Measurements from ENCODE around the gene ZNF124. TPM values are rescaled to one million over a fixed set of nuclear protein-coding genes. Genes with fewer than 3 reads are reported as not detected.
"Not testable (repeated sequence)": the region's sequence is repeated elsewhere in the genome, so short reads cannot be mapped to it uniquely, and the experiment has no call there.

ZNF124 gene
- total RNA-seq, 4 donors from 2014 or later = 64.8 to 184 (median 143) TPM

DNA sequence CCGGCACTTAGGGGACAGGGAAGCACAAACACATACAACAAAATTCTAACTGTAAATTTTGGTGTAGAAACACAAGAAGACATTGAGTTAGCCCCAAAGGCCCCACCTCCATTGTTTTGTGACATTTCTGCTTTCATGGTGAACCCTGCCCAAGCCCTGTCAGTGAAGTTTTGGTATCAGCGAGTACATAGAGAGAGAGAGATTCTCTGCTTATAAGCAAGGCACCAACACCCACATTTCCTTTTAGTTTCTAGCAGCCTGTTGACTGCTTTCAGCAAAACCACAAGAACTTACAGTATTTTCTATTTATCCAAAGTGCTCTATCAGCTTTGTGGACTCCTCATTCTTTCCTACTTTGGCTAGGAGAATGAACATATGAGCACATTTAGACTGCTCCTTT is 24.0 kb downstream of the ZNF124 start:
- Histone ChIP-seq H3K27me3 (no peaks in the 10 kb centered on the region), H3K4me1 (no peaks in the 10 kb centered on the region), H3K4me3 (no peak overlapping the region), H3K36me3 (no peaks in the 10 kb centered on the region), H3K27ac (no peak overlapping the region), H3K9me3 (peaks cover 0 to 12% of the 10 kb centered on the region in 2 donors)
- intact Hi-C loops (cut with DNase I; ENCODE audit: low total_unique reads) = no loop called here
- DNase-seq = no peak
- TF ChIP-seq, protein P1, sequence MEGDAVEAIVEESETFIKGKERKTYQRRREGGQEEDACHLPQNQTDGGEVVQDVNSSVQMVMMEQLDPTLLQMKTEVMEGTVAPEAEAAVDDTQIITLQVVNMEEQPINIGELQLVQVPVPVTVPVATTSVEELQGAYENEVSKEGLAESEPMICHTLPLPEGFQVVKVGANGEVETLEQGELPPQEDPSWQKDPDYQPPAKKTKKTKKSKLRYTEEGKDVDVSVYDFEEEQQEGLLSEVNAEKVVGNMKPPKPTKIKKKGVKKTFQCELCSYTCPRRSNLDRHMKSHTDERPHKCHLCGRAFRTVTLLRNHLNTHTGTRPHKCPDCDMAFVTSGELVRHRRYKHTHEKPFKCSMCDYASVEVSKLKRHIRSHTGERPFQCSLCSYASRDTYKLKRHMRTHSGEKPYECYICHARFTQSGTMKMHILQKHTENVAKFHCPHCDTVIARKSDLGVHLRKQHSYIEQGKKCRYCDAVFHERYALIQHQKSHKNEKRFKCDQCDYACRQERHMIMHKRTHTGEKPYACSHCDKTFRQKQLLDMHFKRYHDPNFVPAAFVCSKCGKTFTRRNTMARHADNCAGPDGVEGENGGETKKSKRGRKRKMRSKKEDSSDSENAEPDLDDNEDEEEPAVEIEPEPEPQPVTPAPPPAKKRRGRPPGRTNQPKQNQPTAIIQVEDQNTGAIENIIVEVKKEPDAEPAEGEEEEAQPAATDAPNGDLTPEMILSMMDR (IDR thresholded peaks at IDR 0.05) = no peak
- TF ChIP-seq POLR2A (IDR thresholded peaks at IDR 0.05) = no peak

DNA sequence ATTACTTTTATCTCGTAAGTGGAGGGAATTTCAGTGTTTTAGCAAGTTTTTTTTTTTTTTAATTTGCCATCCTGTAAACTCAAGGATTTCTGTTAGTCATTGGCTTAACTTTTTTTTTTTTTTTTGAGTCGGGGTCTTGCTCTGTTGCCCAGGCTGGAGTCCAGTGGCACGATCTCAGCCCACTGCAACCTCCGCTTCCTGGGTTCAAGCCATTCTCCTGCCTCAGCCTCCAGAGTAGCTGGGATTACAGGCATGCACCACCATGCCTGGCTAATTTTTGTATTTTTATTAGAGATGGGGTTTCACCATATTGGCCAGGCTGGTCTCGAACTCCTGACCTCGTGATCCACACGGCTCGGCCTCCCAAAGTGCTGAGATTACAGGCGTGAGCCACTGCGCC is 24.7 kb downstream of the ZNF124 start:
- intact Hi-C loops (cut with DNase I; ENCODE audit: low total_unique reads) = not testable (repeated sequence)

DNA sequence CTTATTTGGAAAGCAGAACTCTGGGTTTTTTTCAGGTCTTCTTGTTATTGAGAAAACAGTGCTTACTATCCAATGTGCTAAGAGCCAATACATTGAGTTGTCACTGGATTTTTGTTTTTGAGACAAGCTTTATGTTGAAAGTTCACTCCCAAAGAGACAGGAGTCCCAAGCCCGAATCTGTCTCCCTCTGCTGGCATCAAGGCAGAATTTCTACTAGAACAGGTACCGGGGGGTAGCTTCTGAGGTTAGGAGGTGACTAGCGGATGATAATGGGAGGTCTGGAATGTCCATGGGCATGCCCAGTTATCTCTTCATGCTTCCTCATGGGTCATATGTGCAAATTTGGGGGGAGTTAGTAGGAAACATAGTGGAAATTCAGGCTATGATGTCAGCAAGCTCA is 25.1 kb downstream of the ZNF124 start:
- no peaks in the 10 kb centered on the region for H3K36me3 ChIP-seq
- TF ChIP-seq, protein P1 (IDR thresholded peaks at IDR 0.05) = no peak
- no peak for TF ChIP-seq POLR2A (IDR thresholded peaks at IDR 0.05)
- peaks cover 0 to 12% of the 10 kb centered on the region in 2 donors for H3K9me3 ChIP-seq
- H3K27me3 ChIP-seq = no peaks in the 10 kb centered on the region
- no peak overlapping the region for H3K27ac ChIP-seq
- no peaks in the 10 kb centered on the region for H3K4me1 ChIP-seq
- DNase-seq = no peak
- intact Hi-C loops (cut with DNase I; ENCODE audit: low total_unique reads) = no loop called here
- no peak overlapping the region for H3K4me3 ChIP-seq

More for the DNA sequence above, 24.7 kb downstream of the ZNF124 start:
- H3K4me1 ChIP-seq, H3K27ac ChIP-seq, H3K4me3 ChIP-seq, DNase-seq, H3K27me3 ChIP-seq, H3K36me3 ChIP-seq: not testable (repeated sequence)
- peaks cover 0 to 12% of the 10 kb centered on the region in 2 donors for H3K9me3 ChIP-seq

DNA sequence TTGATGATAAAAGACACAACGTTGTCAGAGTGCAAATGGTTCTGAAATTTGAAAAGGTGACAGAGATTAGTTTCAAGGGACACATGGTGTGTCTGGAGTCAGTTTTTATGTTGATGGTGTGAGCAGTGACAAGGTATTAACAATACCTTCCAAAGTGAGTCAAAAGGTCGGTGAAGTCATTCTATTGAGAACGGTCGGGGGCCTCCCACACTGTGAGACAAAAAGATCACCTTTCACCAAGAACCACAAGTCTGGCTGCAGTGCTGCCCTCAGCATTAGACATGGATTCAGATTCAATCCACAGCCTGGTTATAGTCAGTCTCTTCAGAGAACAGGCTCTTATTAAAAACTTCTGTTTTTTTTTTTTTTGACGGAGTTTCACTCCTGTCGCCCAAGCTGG is 26.5 kb downstream of the ZNF124 start:
- TF ChIP-seq, protein P1 (IDR thresholded peaks at IDR 0.05) = no peak
- no peak for TF ChIP-seq POLR2A (IDR thresholded peaks at IDR 0.05)
- H3K27ac ChIP-seq = no peak overlapping the region
- no peaks in the 10 kb centered on the region for H3K27me3 ChIP-seq
- intact Hi-C loops (cut with DNase I; ENCODE audit: low total_unique reads) = no loop called here
- no peak for DNase-seq
- H3K36me3 ChIP-seq = no peaks in the 10 kb centered on the region
- H3K4me3 ChIP-seq = no peak overlapping the region
- H3K9me3 ChIP-seq = peaks cover 0 to 18% of the 10 kb centered on the region in 2 donors
- H3K4me1 ChIP-seq = no peaks in the 10 kb centered on the region

DNA sequence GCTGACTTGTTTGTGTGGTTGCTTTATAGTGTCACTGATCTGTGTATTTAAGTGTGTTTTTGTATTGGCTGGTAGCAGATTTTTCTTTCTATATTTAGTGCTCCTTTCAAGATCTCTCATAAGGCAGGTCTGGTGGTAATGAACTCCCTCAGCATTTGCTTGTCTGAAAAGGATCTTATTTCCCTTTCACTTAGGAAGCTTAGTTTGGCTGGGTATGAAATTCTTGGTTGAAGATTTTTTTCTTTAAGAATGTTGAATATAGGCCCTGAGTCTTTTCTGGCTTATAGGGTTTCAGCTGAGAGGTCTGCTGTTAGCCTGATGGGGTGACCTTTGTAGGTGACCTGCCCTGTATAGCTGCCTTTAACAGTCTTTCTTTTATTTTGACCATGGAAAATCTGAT is 32.3 kb downstream of the ZNF124 start:
- H3K4me1 ChIP-seq; H3K36me3 ChIP-seq; H3K27me3 ChIP-seq; H3K27ac ChIP-seq; H3K4me3 ChIP-seq; intact Hi-C loops (cut with DNase I; ENCODE audit: low total_unique reads); DNase-seq: not testable (repeated sequence)
- peaks cover 0 to 52% of the 10 kb centered on the region in 2 donors for H3K9me3 ChIP-seq

DNA sequence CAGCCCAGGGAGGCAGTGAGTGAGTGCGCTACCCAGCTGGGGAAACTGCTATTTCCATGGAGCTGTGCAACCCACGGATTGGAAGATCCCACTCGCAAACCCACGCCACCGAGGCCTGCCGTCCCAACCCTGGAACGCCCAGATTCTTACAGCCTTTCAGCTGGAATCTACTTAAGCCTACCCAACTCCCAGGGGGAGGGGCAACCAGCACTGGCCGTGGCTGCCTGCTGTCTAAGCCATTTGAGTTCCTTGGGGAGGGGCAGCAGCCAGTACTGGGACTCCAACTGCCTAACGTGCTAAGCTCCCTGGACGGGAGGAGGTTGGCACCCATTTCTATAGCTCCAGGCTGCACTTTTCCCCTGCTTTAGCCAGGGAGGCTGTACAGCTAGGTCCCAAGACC is 40.6 kb downstream of the ZNF124 start:
- Histone ChIP-seq H3K27me3 (no peaks in the 10 kb centered on the region), H3K4me3 (no peak overlapping the region), H3K9me3 (peaks cover 0 to 30% of the 10 kb centered on the region in 2 donors), H3K27ac (no peak overlapping the region), H3K36me3 (no peaks in the 10 kb centered on the region), H3K4me1 (no peaks in the 10 kb centered on the region)
- TF ChIP-seq, protein P1 (IDR thresholded peaks at IDR 0.05) = no peak
- TF ChIP-seq POLR2A (IDR thresholded peaks at IDR 0.05) = no peak
- DNase-seq = no peak
- intact Hi-C loops (cut with DNase I; ENCODE audit: low total_unique reads) = no loop called here

DNA sequence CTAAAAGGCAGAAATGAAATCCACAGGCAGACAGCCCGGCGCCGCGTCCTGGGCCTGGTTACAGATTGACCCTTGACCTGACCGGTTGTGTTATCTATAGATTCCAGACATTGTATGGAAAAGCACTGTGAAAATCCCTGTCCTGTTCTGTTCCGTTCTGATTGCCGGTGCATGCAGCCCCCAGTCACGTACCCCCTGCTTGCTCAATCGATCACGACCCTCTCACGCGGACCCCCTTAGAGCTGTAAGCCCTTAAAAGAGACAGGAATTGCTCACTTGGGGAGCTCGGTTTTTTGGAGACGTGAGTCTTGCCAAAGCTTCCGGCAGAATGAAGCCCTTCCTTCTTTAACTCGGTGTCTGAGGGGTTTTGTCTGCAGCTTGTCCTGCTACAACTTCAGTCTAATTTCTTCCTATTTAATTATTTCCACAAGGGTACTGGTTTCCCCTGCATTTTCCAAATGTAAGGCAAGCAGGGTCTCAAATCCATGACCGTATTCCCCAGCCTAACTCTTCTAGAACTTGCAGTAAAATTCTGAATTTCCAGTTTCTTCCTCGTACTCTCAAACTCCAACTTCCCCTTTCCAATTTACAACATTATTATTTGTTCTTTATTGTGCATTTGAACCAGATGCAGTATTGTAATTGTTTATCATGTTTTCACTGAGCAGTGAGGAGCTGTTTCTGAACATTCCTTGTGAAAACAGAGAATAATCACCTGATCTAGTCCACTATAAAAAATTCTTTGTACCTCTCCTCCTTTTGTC is 44.1 kb downstream of the ZNF124 start:
- DNase-seq; intact Hi-C loops (cut with DNase I; ENCODE audit: low total_unique reads); H3K36me3 ChIP-seq; H3K9me3 ChIP-seq; H3K4me3 ChIP-seq; H3K4me1 ChIP-seq; H3K27me3 ChIP-seq: not testable (repeated sequence)
- H3K27ac ChIP-seq = peak overlapping the region in 1 of 2 donors; percentile 23

DNA sequence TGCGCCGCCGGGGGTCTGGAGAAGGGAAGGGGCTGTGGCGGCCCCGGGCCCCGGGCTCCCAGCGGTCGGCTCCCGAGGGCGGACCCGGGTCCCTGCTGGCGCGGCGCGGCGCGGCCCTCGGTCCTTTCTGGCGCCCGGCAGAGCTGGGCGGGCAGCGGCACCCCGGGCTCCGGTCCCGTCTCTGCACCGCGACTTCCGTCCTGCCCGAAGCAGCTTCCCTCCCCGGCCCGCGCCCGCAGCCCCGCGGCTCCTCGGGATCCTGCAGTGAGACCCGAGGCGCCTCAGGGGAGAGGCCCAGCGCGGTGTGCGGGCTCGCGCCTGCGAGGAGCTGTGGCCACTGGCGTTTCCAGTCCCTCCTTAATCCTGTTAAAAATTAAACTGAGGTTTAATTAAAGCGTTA is 45.2 kb downstream of the ZNF124 start:
- H3K36me3 ChIP-seq; H3K27me3 ChIP-seq; H3K9me3 ChIP-seq; H3K4me1 ChIP-seq; DNase-seq; H3K27ac ChIP-seq; intact Hi-C loops (cut with DNase I; ENCODE audit: low total_unique reads); H3K4me3 ChIP-seq: not testable (repeated sequence)

DNA sequence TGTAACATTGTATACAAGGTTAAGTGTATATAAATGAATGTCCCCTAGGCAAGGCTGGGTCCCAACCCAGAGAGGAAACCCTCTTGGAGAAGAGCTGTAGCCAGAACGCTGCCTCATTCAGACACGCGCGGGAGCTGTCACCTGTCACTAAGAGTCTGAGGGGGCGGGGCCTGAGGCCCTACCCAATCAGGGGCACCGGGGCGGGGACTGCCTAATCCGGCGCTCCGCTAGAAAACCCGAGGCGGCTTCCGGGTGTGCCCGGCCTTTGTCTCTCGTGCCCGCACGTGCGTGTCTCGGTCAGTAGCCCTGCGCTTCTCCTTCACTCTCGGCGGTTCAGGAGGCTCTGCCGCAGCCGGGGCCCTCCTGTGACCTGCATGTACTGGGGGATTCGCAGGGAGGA is 45.7 kb downstream of the ZNF124 start:
- H3K4me1 ChIP-seq; H3K27me3 ChIP-seq; H3K27ac ChIP-seq; H3K9me3 ChIP-seq; H3K36me3 ChIP-seq; DNase-seq; intact Hi-C loops (cut with DNase I; ENCODE audit: low total_unique reads); H3K4me3 ChIP-seq: not testable (repeated sequence)

Data from uterus (tissue), 4 donors.